ENCODE measurements around the gene RCVRN. TPM values are rescaled to one million over a fixed set of nuclear protein-coding genes. Genes with fewer than 3 reads are reported as not detected.

The RCVRN gene
- total and polyA plus RNA-seq, 2 of the 8 experiments (the other 6 are each of a cell fraction or from before 2014, with no cell fraction given): not detected

DNA sequence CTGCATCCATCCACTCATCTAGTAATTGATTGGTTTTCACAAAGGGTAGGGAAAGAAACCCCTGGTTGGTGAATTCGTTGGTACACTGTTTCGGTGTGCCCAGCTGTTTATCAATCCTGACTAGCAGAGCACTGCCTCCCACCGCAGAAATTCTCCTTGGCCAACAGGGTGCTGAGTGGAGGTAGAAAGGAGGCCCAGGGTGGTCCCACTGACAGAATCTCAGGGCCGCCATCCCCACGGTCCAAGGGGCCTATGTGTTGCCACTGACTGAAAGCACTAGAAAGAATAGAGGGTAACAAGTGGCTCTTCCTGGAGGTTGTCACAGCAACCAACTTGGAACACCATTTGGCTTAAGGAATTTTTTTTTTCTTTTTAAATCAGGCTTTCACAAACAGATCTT is 8.4 kb upstream of the RCVRN start (continued):
- no peak for TF ChIP-seq KDM5A (IDR thresholded peaks at IDR 0.05; ENCODE audit: low read length)
- no peak for TF ChIP-seq CBX5 (IDR thresholded peaks at IDR 0.05; ENCODE audit: low read depth, low read length)
- no peak for TF ChIP-seq TBP (IDR thresholded peaks at IDR 0.05; ENCODE audit: low read depth, low read length)
- TF ChIP-seq TEAD4 (IDR thresholded peaks at IDR 0.05; ENCODE audit: low read depth, low read length): no peak
- no peak for TF ChIP-seq RBBP5 (IDR thresholded peaks at IDR 0.05; ENCODE audit: borderline replicate concordance, low read depth, low read length)
- no peak for TF ChIP-seq ASH2L (IDR thresholded peaks at IDR 0.05; ENCODE audit: low read length)
- TF ChIP-seq CTBP2 (IDR thresholded peaks at IDR 0.05; ENCODE audit: borderline replicate concordance, insufficient read depth, insufficient read length, low read length): no peak
- TF ChIP-seq, protein P1, sequence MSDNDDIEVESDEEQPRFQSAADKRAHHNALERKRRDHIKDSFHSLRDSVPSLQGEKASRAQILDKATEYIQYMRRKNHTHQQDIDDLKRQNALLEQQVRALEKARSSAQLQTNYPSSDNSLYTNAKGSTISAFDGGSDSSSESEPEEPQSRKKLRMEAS (IDR thresholded peaks at IDR 0.05): no peak

Data from H1 (cell line).